ENCODE data around the gene TUT4.

TUT4 gene

DNA sequence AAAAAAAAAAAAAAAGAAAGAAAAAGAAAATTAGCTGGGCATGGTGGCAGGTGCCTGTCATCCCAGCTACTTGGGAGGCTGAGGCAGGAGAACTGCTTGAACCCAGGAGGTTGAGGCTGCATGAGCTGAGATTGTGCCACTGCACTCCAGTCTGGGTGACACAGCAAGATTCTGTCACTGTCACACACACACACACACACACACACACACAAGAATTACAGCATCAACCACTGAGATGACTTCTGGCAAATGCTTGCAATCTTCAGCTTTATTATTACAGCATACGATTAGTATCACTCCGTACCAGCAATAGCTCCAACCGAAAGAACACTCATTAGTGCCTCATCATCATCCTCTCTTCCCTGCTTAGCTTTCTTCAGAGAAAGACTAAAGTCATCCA is 153.3 kb downstream of the TUT4 start:
- DNase-seq, result no peak

- no peak for DNase-seq
Observed at GRCh38 chr1:52393174-52393573, 159.7 kb downstream of the TUT4 start.

DNA sequence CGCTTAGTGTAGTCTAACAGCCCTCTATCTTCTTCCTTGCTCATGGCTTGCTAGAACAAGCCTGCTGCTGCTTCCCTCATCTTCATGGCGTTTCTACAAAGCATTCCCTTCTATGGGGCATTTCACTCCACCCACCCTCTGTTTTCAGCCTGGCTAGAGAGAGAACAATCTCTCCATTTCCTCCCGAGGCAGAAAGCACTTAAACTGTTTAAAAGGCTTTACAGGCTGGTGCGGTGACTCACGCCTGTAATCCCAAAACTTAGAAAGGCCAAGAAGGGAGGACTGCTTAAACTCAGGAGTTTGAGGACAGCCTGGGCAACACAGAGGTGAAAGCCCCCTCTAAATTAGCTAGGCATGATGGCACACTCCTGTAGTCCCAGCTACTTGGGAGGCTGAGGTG is 166.4 kb downstream of the TUT4 start:
- DNase-seq, result no peak

GRCh38 chr1:52385376-52385775 is 167.5 kb downstream of the TUT4 start:
- DNase-seq, result no peak
